GM19468 (cell line): ENCODE results near the gene BPIFB3.
"Not testable (repeated sequence)": the region's sequence is repeated elsewhere in the genome, so short reads cannot be mapped to it uniquely, and the experiment has no call there.

Experiments used
- ATAC-seq: cut with Tn5 transposase; IDR thresholded peaks from one replicate; pipeline ENCODE4 v1.9.1; 2021; ENCODE audit warnings: mild to moderate bottlenecking, moderate library complexity, moderate number of reproducible peaks; ENCODE audit not compliant: unreplicated experiment; ENCODE audit errors: extremely low read depth

BPIFB3 gene

DNA sequence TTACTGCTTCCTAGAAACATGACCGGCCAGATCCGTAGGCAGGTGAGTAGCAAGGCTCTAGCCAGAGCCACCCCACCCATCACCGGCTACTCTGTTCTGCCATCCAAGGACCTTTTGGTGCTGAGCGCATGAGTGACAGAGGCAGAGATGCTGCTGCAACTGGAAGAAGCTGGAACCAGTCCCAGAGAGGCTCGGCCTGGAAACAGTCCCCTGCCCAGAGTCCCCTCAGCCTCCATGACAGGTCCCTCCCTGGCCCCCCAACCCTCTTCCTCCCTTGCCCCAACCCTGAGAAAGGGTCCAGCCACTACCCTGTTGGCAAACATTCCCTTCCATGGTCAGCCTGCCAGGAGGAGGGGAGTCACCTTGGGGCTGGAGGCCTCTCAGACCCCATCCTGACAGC lies 57.6 kb downstream of the BPIFB3 start:
- ATAC-seq, result no peak

DNA sequence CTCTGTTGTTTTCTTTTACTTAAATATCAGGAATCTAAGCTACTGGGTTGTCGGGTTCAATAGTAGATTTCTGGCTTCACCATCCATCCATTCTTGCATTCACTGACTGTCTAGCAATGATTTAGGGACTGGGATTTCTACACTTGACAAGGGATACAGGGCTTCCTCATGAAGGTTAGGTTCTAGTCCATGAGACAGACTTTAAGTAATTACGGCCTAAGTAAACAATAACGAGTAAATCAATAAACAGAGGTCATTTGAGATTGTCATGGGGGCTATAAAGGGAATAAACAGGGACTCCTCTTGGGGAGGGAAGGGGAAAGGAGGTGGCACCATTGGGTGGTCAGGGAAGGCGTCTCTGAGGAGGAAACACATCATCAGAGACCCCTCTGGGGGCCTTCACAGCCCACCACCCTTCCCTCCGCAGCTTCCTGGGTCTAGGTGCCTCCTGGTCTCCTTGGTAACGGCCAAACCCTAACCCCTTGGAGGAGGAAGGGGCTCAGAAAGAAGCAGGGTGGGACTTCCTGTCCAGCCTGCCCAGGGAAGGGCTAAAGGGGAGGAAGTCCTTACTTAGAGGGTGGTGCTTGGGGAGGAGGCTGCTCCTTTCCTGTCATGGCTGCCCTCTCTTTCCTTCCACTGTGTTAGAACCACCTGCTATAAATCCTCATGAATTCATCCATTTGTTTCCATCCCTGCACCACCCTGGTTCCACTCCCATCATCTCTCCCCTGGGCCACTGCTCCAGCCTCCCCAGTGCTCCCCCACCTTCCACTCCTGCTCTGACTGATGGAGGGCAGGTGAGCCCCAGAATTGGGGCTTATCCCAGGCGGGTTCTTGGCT lies 59.1 kb downstream of the BPIFB3 start:
- no peak for ATAC-seq

DNA sequence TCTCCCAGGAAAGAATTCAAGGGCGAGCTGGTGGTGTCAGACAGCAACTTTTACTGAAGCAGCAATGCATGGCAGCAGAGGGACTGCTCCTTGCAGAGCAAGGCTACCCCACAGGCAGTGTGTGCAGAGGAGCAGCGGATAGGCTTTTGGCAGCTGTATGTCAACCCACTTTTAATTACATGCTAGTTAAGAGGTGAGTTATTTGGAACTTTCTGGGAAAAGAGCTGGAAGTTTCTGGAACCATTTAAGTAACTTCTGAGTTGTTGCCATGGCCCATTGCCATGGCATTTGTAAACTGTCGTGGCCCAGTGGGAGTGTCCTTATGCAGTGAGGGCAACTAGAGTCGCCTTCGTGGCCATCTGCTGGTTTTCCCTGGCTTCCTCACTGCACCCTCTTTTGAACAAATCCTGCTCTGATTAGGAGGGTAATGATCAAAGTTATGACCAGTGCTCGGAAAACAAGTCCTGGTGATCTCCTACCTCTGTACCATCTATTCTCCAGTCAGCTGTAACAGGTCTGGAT lies 59.7 kb downstream of the BPIFB3 start:
- no peak for ATAC-seq

DNA sequence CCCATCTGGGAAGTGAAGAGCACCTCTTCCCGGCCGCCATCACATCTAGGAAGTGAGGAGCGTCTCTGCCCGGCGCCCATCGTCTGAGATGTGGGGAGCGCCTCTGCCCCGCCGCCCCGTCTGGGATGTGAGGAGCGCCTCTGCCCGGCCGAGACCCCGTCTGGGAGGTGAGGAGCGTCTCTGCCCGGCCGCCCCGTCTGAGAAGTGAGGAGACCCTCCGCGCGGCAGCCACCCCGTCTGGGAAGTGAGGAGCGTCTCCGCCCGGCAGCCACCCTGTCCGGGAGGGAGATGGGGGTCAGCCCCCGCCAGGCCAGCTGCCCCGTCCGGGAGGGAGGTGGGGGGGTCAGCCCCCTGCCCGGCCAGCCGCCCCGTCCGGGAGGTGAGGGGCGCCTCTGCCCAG lies 61.8 kb downstream of the BPIFB3 start:
- ATAC-seq, result not testable (repeated sequence)

DNA sequence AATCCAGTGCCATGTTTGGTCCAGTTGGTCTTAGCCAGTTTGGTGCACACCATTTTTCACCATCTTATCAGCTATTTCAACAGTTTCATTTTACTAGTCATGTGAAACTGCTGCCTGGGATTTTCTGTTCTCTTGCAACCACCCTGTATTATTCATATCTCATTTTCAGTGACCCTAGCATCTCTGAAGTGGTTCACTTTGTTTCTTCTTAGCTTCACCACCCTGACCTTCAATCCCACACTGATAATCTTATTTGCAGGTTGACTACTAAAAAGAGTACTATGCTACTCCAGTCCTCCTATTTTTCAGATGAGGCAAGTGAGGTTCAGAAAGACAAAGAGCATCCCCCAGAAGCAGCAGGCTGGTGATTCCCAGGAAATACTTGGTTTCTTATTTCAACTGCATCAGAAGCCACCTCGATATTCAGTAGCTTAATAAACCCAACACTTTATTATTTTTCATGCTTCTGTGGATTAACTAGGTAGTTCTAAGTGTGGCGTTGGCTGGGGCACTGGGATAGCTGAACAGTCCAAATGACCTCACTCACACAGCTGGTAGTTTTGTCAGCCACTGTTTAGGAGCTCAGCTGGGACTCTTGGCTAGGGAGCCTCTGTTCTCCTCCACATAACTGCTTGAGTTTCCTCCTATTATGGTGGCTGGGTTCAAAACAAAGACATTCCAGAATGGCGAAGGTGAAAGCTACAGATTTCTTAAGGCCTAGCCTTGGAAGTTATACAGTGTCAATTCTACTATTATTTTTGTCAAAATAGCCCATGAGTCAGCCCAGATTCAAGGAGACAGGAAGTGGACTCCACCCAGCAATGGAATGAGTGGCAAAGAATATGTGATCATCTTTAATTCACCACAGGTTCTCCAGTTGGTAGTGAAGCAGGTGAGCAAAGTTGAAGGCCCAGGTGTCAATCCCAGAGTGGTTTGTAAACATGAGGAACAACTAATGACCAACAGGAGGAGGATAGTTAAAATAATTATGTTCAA lies 66.3 kb downstream of the BPIFB3 start:
- ATAC-seq, result no peak

DNA sequence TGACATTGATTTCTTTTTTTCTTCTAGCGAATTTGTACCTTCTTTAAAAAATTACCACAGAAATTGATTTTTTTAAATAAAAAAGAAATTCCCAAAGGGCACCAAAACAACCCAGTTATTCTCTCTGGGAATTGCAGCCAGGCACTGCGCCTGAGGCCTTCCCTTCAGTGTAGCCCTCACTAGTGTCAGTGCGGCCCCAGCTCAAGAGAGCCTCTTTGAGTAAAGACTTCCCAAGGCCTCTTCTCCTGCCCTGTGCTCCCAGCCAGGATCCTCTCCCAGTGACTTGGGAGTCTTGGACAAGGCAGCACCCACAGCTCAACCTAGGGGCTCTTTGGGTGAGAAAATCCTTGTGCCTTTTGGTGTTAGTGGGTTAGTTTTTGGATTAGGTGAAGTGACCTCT lies 67.2 kb downstream of the BPIFB3 start:
- no peak for ATAC-seq

DNA sequence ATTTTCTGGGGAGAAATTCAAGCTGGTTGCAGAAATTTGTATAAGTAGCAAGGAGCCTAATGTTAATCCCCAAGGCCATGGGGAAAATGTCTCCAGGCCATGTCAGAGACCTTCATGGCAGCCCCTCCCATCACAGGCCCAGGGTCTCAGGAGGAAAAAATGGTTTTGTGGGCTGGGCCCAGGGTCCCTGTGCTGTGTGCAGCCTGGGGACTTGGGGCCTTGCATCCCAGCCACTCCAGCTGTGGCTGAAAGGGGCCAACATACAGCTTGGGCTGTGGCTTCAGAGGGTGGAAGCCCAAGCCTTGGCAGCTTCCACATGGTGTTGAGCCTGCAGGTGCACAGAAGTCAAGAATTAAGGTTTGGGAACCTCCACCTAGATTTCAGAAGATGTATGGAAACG lies 68.6 kb downstream of the BPIFB3 start:
- ATAC-seq, result not testable (repeated sequence)
